ENCODE results near the gene OS9. TPM values are rescaled to one million over a fixed set of nuclear protein-coding genes. Genes with fewer than 3 reads are reported as not detected.
A peak's percentile ranks its signal among the peaks of the same experiment; 100 is the strongest.
"Not testable (repeated sequence)": the region's sequence is repeated elsewhere in the genome, so short reads cannot be mapped to it uniquely, and the experiment has no call there.

The OS9 gene
- polyA plus RNA-seq, 4 donors = 148 to 307 (median 200) TPM

DNA sequence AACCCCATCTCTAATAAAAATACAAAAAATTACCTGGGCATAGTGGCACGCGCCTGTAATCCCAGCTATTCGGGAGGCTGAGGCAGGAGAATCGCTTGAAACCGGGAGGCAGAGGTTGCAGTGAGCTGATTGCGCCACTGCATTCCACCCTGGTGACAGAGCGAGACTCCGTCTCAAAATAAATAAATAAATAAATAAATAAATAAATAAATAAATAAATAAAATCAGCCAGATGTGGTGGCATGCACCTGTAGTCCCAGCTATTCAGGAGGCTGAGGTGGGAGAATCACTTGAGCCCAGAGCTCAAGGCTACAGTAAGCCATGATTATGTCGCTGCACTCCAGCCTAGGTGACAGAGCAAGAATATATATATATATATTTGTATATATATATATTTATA lies 16.0 kb upstream of the OS9 start:
- not testable (repeated sequence) for H3K9me3 ChIP-seq (ENCODE audit: control insufficient read depth in 2 of 2, insufficient read depth in 1 of 2, low read depth in 1 of 2, low read length in 1 of 2); H3K36me3 ChIP-seq (ENCODE audit: control insufficient read depth in 3 of 3, insufficient read depth in 2 of 3, low read depth in 1 of 3, low read length in 3 of 3); H3K4me1 ChIP-seq (ENCODE audit: control insufficient read depth in 3 of 3, insufficient read depth in 2 of 3, low read depth in 1 of 3, low read length in 2 of 3); H3K27ac ChIP-seq (ENCODE audit: low read depth in 1 of 3, low read length in 2 of 3); H3K27me3 ChIP-seq (ENCODE audit: control insufficient read depth in 3 of 3, insufficient read depth in 3 of 3, low read length in 3 of 3); FAIRE-seq; H3K4me3 ChIP-seq (ENCODE audit: low read depth in 1 of 3, low read length in 3 of 3); DNase-seq
- 91 to 94% (median 93%) methylated on average over 9 of the region's 9 CpGs for WGBS, 3 donors

GRCh38 chr12:57679697-57680096 lies 14.2 kb upstream of the OS9 start:
- H3K4me1 ChIP-seq (ENCODE audit: control insufficient read depth in 3 of 3, insufficient read depth in 2 of 3, low read depth in 1 of 3, low read length in 2 of 3) = no peaks in the 10 kb centered on the region
- DNase-seq = no peak
- no peaks in the 10 kb centered on the region for H3K36me3 ChIP-seq (ENCODE audit: control insufficient read depth in 3 of 3, insufficient read depth in 2 of 3, low read depth in 1 of 3, low read length in 3 of 3)
- H3K27ac ChIP-seq (ENCODE audit: low read depth in 1 of 3, low read length in 2 of 3) = no peak overlapping the region
- peaks cover 0 to 3% (median 0%) of the 10 kb centered on the region in 3 donors for H3K27me3 ChIP-seq (ENCODE audit: control insufficient read depth in 3 of 3, insufficient read depth in 3 of 3, low read length in 3 of 3)
- no peaks in the 10 kb centered on the region for H3K9me3 ChIP-seq (ENCODE audit: control insufficient read depth in 2 of 2, insufficient read depth in 1 of 2, low read depth in 1 of 2, low read length in 1 of 2)
- FAIRE-seq = no peak
- H3K4me3 ChIP-seq (ENCODE audit: low read depth in 1 of 3, low read length in 3 of 3) = no peak overlapping the region

DNA sequence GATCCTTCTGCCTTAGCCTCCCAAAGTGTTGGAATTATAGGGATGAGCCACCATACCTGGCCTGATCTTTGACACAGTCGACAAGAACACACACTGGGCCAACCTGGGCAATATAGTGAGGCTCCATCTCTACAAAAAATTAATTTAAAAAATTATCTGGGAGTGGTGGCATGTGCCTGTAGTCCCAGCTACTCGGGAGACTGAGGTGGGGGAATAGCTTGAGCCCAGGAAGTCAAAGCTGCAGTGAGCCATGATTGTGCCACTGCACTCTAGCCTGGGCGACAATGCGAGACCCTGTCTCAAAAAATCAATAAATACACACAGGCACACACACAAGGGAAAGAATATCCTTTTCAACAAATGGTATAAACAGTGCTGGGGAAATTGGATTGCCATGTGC lies 6.1 kb upstream of the OS9 start:
- Histone ChIP-seq H3K4me1 (ENCODE audit: control insufficient read depth in 3 of 3, insufficient read depth in 2 of 3, low read depth in 1 of 3, low read length in 2 of 3) (no peaks in the 10 kb centered on the region), H3K27ac (ENCODE audit: low read depth in 1 of 3, low read length in 2 of 3) (no peak overlapping the region), H3K36me3 (ENCODE audit: control insufficient read depth in 3 of 3, insufficient read depth in 2 of 3, low read depth in 1 of 3, low read length in 3 of 3) (no peaks in the 10 kb centered on the region), H3K9me3 (ENCODE audit: control insufficient read depth in 2 of 2, insufficient read depth in 1 of 2, low read depth in 1 of 2, low read length in 1 of 2) (no peaks in the 10 kb centered on the region), H3K4me3 (ENCODE audit: low read depth in 1 of 3, low read length in 3 of 3) (no peak overlapping the region), H3K27me3 (ENCODE audit: control insufficient read depth in 3 of 3, insufficient read depth in 3 of 3, low read length in 3 of 3) (peaks cover 0 to 8% (median 2%) of the 10 kb centered on the region in 3 donors)
- no peak for DNase-seq
- WGBS, 3 donors = 62 to 72% (median 66%) methylated on average over 4 of the region's 4 CpGs
- no peak for FAIRE-seq

- Histone ChIP-seq H3K9me3 (ENCODE audit: control insufficient read depth in 2 of 2, insufficient read depth in 1 of 2, low read depth in 1 of 2, low read length in 1 of 2) (no peaks in the 10 kb centered on the region), H3K36me3 (ENCODE audit: control insufficient read depth in 3 of 3, insufficient read depth in 2 of 3, low read depth in 1 of 3, low read length in 3 of 3) (no peaks in the 10 kb centered on the region), H3K4me1 (ENCODE audit: control insufficient read depth in 3 of 3, insufficient read depth in 2 of 3, low read depth in 1 of 3, low read length in 2 of 3) (peaks cover 0 to 2% (median 0%) of the 10 kb centered on the region in 3 donors), H3K27ac (ENCODE audit: low read depth in 1 of 3, low read length in 2 of 3) (no peak overlapping the region), H3K27me3 (ENCODE audit: control insufficient read depth in 3 of 3, insufficient read depth in 3 of 3, low read length in 3 of 3) (peaks cover 0 to 8% (median 2%) of the 10 kb centered on the region in 3 donors), H3K4me3 (ENCODE audit: low read depth in 1 of 3, low read length in 3 of 3) (no peak overlapping the region)
- 45 to 56% (median 54%) methylated on average over 2 of the region's 2 CpGs for WGBS, 3 donors
- FAIRE-seq = no peak
- DNase-seq = no peak
Measured at GRCh38 chr12:57688931-57689330, 5.0 kb upstream of the OS9 start.

- DNase-seq (no peak), FAIRE-seq (no peak)
- Histone ChIP-seq H3K27ac (ENCODE audit: low read depth in 1 of 3, low read length in 2 of 3) (no peak overlapping the region), H3K9me3 (ENCODE audit: control insufficient read depth in 2 of 2, insufficient read depth in 1 of 2, low read depth in 1 of 2, low read length in 1 of 2) (no peaks in the 10 kb centered on the region), H3K4me3 (ENCODE audit: low read depth in 1 of 3, low read length in 3 of 3) (no peak overlapping the region), H3K27me3 (ENCODE audit: control insufficient read depth in 3 of 3, insufficient read depth in 3 of 3, low read length in 3 of 3) (peaks cover 0 to 3% (median 2%) of the 10 kb centered on the region in 3 donors), H3K36me3 (ENCODE audit: control insufficient read depth in 3 of 3, insufficient read depth in 2 of 3, low read depth in 1 of 3, low read length in 3 of 3) (peaks cover 2 to 10% (median 8%) of the 10 kb centered on the region in 3 donors), H3K4me1 (ENCODE audit: control insufficient read depth in 3 of 3, insufficient read depth in 2 of 3, low read depth in 1 of 3, low read length in 2 of 3) (peaks cover 0 to 17% (median 2%) of the 10 kb centered on the region in 3 donors)
- 91 to 95% (median 94%) methylated on average over 15 of the region's 15 CpGs for WGBS, 3 donors
Measured at GRCh38 chr12:57692500-57692899, 1.4 kb upstream of the OS9 start.

GRCh38 chr12:57693317-57693658 lies 644 bp upstream of the OS9 start:
- 47 to 51% (median 50%) methylated on average over 10 of the region's 10 CpGs for WGBS, 3 donors
- Histone ChIP-seq H3K9me3 (ENCODE audit: control insufficient read depth in 2 of 2, insufficient read depth in 1 of 2, low read depth in 1 of 2, low read length in 1 of 2) (no peaks in the 10 kb centered on the region), H3K4me3 (ENCODE audit: low read depth in 1 of 3, low read length in 3 of 3) (peak overlapping the region in 1 of 3 donors; percentile 12), H3K27ac (ENCODE audit: low read depth in 1 of 3, low read length in 2 of 3) (no peak overlapping the region), H3K27me3 (ENCODE audit: control insufficient read depth in 3 of 3, insufficient read depth in 3 of 3, low read length in 3 of 3) (peaks cover 0 to 3% (median 2%) of the 10 kb centered on the region in 3 donors), H3K4me1 (ENCODE audit: control insufficient read depth in 3 of 3, insufficient read depth in 2 of 3, low read depth in 1 of 3, low read length in 2 of 3) (peaks cover 0 to 22% (median 2%) of the 10 kb centered on the region in 3 donors), H3K36me3 (ENCODE audit: control insufficient read depth in 3 of 3, insufficient read depth in 2 of 3, low read depth in 1 of 3, low read length in 3 of 3) (peaks cover 6 to 13% (median 11%) of the 10 kb centered on the region in 3 donors)
- no peak for DNase-seq
- FAIRE-seq = no peak

DNA sequence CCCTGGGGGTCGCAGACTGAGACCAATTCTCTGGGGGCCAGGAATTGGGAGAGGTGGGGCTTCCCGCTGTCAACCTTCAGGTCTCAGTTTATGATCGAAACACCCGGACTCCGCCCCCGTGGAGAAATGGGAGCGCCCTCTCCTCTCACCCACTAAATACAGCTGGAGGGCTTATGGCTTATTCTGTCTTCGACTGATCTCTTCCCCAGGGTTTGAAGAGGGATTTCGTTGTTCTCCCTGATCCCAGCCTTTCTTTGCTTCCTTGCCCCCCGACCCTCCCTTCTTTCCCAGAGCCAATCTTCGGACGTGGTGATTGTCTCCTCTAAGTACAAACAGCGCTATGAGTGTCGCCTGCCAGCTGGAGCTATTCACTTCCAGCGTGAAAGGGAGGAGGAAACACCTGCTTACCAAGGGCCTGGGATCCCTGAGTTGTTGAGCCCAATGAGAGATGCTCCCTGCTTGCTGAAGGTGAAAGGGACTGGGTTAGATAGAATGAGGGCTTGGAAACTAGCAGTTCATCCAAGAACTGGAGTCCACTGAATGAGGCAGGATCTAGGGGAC lies 607 bp downstream of the OS9 start:
- FAIRE-seq (no peak), DNase-seq (peak in 1 of 2 donors; percentile 44)
- H3K4me3 ChIP-seq (ENCODE audit: low read depth in 1 of 3, low read length in 3 of 3) = peak overlapping the region; percentile 53 to 80 (median 77)
- H3K27me3 ChIP-seq (ENCODE audit: control insufficient read depth in 3 of 3, insufficient read depth in 3 of 3, low read length in 3 of 3) = peaks cover 0 to 2% (median 2%) of the 10 kb centered on the region in 3 donors
- H3K27ac ChIP-seq (ENCODE audit: low read depth in 1 of 3, low read length in 2 of 3) = peak overlapping the region; percentile 59 to 87 (median 71)
- 0 to 2% (median 0%) methylated on average over 15 of the region's 15 CpGs for WGBS, 3 donors
- peaks cover 0 to 25% (median 2%) of the 10 kb centered on the region in 3 donors for H3K4me1 ChIP-seq (ENCODE audit: control insufficient read depth in 3 of 3, insufficient read depth in 2 of 3, low read depth in 1 of 3, low read length in 2 of 3)
- no peaks in the 10 kb centered on the region for H3K9me3 ChIP-seq (ENCODE audit: control insufficient read depth in 2 of 2, insufficient read depth in 1 of 2, low read depth in 1 of 2, low read length in 1 of 2)
- H3K36me3 ChIP-seq (ENCODE audit: control insufficient read depth in 3 of 3, insufficient read depth in 2 of 3, low read depth in 1 of 3, low read length in 3 of 3) = peaks cover 6 to 16% (median 11%) of the 10 kb centered on the region in 3 donors

DNA sequence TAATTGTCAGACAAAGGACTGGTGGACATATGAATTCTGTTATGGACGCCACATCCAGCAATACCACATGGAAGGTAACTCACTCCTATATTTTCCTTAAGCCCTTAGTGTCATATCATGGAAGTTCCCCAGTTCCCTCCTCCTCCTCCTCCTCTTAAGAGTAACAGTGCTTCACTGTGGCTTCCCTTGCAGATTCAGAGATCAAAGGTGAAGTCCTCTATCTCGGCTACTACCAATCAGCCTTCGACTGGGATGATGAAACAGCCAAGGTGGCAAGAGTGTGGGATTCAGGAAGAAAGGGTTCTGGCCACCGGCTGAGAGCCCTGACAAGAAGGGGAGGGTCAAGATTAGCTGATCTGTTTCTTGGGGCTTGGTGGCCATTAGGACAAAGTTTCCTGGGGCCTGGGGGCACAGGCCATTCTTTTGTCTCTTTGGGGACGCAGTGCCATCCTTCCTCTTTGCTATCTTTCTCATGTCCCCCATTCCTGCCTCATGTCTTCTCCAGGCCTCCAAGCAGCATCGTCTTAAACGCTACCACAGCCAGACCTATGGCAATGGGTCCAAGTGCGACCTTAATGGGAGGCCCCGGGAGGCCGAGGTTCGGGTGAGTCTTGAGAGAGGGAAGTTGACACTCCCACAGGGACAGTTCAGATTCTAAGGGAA lies 2.0 kb downstream of the OS9 start:
- 80 to 86% (median 84%) methylated on average over 11 of the region's 11 CpGs for WGBS, 3 donors
- FAIRE-seq = no peak
- Histone ChIP-seq H3K4me1 (ENCODE audit: control insufficient read depth in 3 of 3, insufficient read depth in 2 of 3, low read depth in 1 of 3, low read length in 2 of 3) (peaks cover 0 to 25% (median 2%) of the 10 kb centered on the region in 3 donors), H3K9me3 (ENCODE audit: control insufficient read depth in 2 of 2, insufficient read depth in 1 of 2, low read depth in 1 of 2, low read length in 1 of 2) (no peaks in the 10 kb centered on the region), H3K36me3 (ENCODE audit: control insufficient read depth in 3 of 3, insufficient read depth in 2 of 3, low read depth in 1 of 3, low read length in 3 of 3) (peaks cover 6 to 22% (median 11%) of the 10 kb centered on the region in 3 donors), H3K4me3 (ENCODE audit: low read depth in 1 of 3, low read length in 3 of 3) (no peak overlapping the region), H3K27ac (ENCODE audit: low read depth in 1 of 3, low read length in 2 of 3) (no peak overlapping the region), H3K27me3 (ENCODE audit: control insufficient read depth in 3 of 3, insufficient read depth in 3 of 3, low read length in 3 of 3) (no peaks in the 10 kb centered on the region)
- DNase-seq = peak; percentile 37 to 69

Data from small intestine (tissue), 7 donors.